Body of pancreas (tissue), 4 donors: ENCODE results near the gene PPP3CB. TPM values are rescaled to one million over a fixed set of nuclear protein-coding genes. Genes with fewer than 3 reads are reported as not detected.

ENCODE experiments used
- ATAC-seq: fragments of 150-250 bp; one replicate; pipeline ENCODE4 v1.9.1; 2016
- DNase-seq, 4 donors: peaks; one replicate each; pipeline ENCODE4 v3.0.0-alpha.2; 2019
- H3K27ac ChIP-seq, 4 donors: fragments of 200-600 bp; sonication (generic); 1 replicate in 3 of 4; 2 replicates in 1 of 4; pipeline versions ENCODE4 v1.5.1 to v1.6.1; 2016 to 2019; ENCODE audit warnings: mild to moderate bottlenecking in 1 of 4, mixed read lengths in 1 of 4, moderate library complexity in 1 of 4
- H3K27me3 ChIP-seq, 2 donors: fragments of 200-600 bp; sonication (generic); one replicate each; pipeline ENCODE4 v1.6.0; 2016; ENCODE audit warnings: mild to moderate bottlenecking in 1 of 2
- H3K36me3 ChIP-seq, 2 donors: fragments of 200-600 bp; sonication (generic); replicated peaks in 1 of 2; 2 replicates each; pipeline ENCODE4 v1.5.1; 2016; ENCODE audit warnings: low read depth in 2 of 2; ENCODE audit not compliant: insufficient read depth in 1 of 2
- H3K4me1 ChIP-seq: fragments of 200-600 bp; sonication (generic); one replicate; pipeline ENCODE4 v1.6.0; 2016
- H3K4me3 ChIP-seq, 2 donors: fragments of 200-600 bp; sonication (generic); 1 replicate in 1 of 2; 2 replicates in 1 of 2; pipeline ENCODE4 v1.5.1; 2016 to 2019
- H3K9me3 ChIP-seq, 3 donors: fragments of 200-600 bp; sonication (generic); 1 replicate in 2 of 3; 2 replicates in 1 of 3; pipeline ENCODE4 v1.5.1; 2016
- POLR2A ChIP-seq, 3 donors: fragments of 450-650 bp; IDR thresholded peaks; one replicate each; pipeline ENCODE4 v1.6.1; 2016; ENCODE audit warnings: antibody characterized with exemption in 3 of 3, mild to moderate bottlenecking in 2 of 3
- WGBS, 2 donors: methylation state at CpG; one replicate each; pipeline ENCODE4 v1.1.5; 2017; 5-methylcytosine and 5-hydroxymethylcytosine counted together
- intact Hi-C: fragments of 100-400 bp; cut with DNase I; formaldehyde crosslinking; loops from one replicate; pipeline ENCODE4 v1.15.1; 2023
- total RNA-seq, 2 donors: library from RNA; depleted of rRNA; stranded (reverse); fragments of >200 nt; gene quantifications; one replicate each; pipeline ENCODE4 v1.1.0, GENCODE V29; 2016
- TF ChIP-seq, protein P1 (sequence below), 7 experiments: fragments of 450-650 bp in 4 of 7; fragments of 200-600 bp in 3 of 7; sonication (generic) in 3 of 7; IDR thresholded peaks; one replicate each; pipeline ENCODE4 v1.5.1; 2016 to 2019; ENCODE audit warnings: antibody characterized with exemption in 7 of 7

Gene PPP3CB
- total RNA-seq, 2 donors from 2014 or later = 20.4 to 27.5 TPM

DNA sequence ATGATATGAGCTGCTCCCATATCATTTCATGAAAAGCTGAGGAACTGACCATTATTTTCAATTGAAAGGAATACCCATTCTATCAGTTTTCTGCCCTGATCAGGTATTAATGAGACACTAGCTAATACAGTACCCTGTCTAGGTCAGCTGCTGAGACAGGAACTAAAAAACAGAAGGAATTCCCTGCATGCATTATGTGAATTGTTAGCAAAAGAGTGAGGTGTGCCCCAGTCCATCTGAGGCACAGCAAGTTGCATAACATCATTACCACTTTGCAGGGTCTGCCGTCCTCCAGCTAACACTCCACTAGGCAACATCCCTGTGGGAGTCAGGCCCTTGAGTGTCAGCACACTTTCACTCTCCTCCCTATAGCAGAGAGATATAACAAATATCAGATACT, 51.4 kb downstream of the PPP3CB start:
- ATAC-seq = no peak
- TF ChIP-seq, protein P1, sequence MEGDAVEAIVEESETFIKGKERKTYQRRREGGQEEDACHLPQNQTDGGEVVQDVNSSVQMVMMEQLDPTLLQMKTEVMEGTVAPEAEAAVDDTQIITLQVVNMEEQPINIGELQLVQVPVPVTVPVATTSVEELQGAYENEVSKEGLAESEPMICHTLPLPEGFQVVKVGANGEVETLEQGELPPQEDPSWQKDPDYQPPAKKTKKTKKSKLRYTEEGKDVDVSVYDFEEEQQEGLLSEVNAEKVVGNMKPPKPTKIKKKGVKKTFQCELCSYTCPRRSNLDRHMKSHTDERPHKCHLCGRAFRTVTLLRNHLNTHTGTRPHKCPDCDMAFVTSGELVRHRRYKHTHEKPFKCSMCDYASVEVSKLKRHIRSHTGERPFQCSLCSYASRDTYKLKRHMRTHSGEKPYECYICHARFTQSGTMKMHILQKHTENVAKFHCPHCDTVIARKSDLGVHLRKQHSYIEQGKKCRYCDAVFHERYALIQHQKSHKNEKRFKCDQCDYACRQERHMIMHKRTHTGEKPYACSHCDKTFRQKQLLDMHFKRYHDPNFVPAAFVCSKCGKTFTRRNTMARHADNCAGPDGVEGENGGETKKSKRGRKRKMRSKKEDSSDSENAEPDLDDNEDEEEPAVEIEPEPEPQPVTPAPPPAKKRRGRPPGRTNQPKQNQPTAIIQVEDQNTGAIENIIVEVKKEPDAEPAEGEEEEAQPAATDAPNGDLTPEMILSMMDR (IDR thresholded peaks at IDR 0.05) = no peak
- no peak for TF ChIP-seq POLR2A (IDR thresholded peaks at IDR 0.05)
- H3K27ac ChIP-seq = no peak overlapping the region
- no peaks in the 10 kb centered on the region for H3K4me1 ChIP-seq
- H3K36me3 ChIP-seq = peaks cover 0 to 5% of the 10 kb centered on the region in 2 donors
- WGBS, 2 donors = 80 to 89% methylated on average over 1 of the region's 1 CpG
- no peaks in the 10 kb centered on the region for H3K27me3 ChIP-seq
- no peak overlapping the region for H3K4me3 ChIP-seq
- intact Hi-C loops = no loop called here
- DNase-seq = no peak
- no peaks in the 10 kb centered on the region for H3K9me3 ChIP-seq

DNA sequence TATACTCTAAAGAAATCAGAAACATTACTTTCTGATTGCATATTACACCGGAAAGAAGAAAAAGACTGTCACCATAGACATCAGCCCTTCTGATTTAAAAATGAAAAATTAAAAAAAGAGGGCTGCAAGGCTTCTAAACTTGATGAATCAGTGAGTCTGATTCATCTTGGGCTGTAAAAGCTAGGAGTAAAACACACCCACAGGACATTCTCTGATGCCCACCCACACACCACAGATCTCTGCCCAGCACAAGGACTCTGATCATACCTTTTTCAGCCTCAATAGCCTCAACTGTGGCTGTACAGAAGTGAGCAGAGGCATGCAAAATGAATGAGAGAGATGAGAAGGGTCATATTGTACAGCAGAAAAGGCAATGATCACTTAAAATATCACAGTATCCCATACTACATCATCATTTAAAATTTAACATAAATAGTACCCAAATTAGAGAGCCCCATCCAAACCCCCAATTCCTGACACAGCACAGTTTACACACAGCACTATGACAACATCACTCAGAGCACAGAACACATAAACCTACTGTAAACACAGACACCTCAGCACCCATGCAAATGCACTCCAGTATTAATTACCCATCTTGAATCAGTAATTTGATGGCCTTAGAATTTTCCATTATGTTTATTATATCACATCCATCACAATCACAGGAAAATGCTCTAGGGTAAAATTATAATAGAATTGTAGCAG, 56.1 kb downstream of the PPP3CB start:
- no peaks in the 10 kb centered on the region for H3K4me1 ChIP-seq
- TF ChIP-seq POLR2A (IDR thresholded peaks at IDR 0.05) = no peak
- TF ChIP-seq, protein P1 (IDR thresholded peaks at IDR 0.05) = no peak
- no peak overlapping the region for H3K4me3 ChIP-seq
- 89 to 96% methylated on average over 1 of the region's 1 CpG for WGBS, 2 donors
- H3K27me3 ChIP-seq = no peaks in the 10 kb centered on the region
- DNase-seq (no peak), ATAC-seq (no peak)
- no peaks in the 10 kb centered on the region for H3K9me3 ChIP-seq
- H3K27ac ChIP-seq = no peak overlapping the region
- intact Hi-C loops = no loop called here
- H3K36me3 ChIP-seq = peaks cover 4 to 9% of the 10 kb centered on the region in 2 donors

DNA sequence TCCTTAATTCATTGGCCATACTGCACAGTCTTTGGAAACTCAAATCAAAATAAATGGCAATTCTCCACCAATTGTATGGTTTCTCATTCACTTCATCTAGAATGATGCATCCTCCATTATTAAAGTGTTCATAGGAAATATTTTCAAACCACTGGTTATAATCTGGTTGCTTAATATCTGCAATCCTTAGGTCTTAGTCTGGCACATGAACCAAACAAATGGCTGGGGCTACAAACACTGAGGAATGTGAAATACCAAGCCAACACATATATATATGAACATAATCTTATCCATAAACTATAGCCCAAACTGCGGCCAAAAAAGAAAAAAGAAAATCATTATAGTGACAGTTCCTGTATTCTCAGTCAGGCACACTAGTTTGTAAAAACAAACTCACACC, 56.8 kb downstream of the PPP3CB start:
- Histone ChIP-seq H3K27ac (no peak overlapping the region), H3K36me3 (peaks cover 4 to 6% of the 10 kb centered on the region in 2 donors), H3K27me3 (no peaks in the 10 kb centered on the region), H3K4me3 (no peak overlapping the region), H3K4me1 (no peaks in the 10 kb centered on the region), H3K9me3 (no peaks in the 10 kb centered on the region)
- 75 to 77% methylated on average over 1 of the region's 1 CpG for WGBS, 2 donors
- TF ChIP-seq POLR2A (IDR thresholded peaks at IDR 0.05) = no peak
- TF ChIP-seq, protein P1 (IDR thresholded peaks at IDR 0.05) = no peak
- no peak for ATAC-seq
- no peak for DNase-seq
- intact Hi-C loops = no loop called here

DNA sequence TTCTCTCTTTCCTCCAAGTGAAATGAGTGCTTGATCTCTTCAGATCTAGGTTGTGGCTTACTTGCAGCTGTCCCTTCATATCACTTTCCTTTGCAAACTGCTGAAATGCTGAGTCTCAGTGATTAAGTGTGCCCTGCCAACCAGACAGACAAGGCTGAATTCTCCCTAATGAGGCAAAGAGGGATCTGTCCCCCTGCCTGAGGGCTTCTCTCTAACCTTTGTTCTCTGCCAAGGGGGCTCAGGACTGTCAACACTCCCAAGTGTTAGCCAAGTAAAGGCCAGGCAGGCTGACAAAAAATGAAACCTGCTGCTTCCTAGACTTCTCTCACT, 62.3 kb downstream of the PPP3CB start, which contains the start of gene MSS51:
Gene MSS51 (minus strand): TSS at position 24 of the 330 bp plus-strand sequence. CDS start 5,277 bp downstream, outside the sequence.
- no peak for ATAC-seq
- intact Hi-C loops = no loop called here
- H3K27me3 ChIP-seq = no peaks in the 10 kb centered on the region
- no peaks in the 10 kb centered on the region for H3K9me3 ChIP-seq
- H3K27ac ChIP-seq = no peak within 1 kb of the TSS
- no peak within 1 kb of the TSS for H3K4me3 ChIP-seq
- no peak for DNase-seq
- H3K4me1 ChIP-seq = no peaks in the 10 kb centered on the region
- TF ChIP-seq, protein P1 (IDR thresholded peaks at IDR 0.05) = no peak
- no peak for TF ChIP-seq POLR2A (IDR thresholded peaks at IDR 0.05)
- H3K36me3 ChIP-seq = peaks cover 4 to 6% of the 10 kb centered on the region in 2 donors
